Endothelial cell of umbilical vein (primary cell): ENCODE measurements around the gene PAX5. TPM values are rescaled to one million over a fixed set of nuclear protein-coding genes. Genes with fewer than 3 reads are reported as not detected.

Experiments
- BruUV-seq: library from RNA; stranded (reverse); fragments of 400-500 nt; replicated peaks from 2 replicates; lab custom pipeline; 2021; lab: Mats Ljungman, UMichigan
- CTCF ChIA-PET: fragments of 300-600, 350-600 bp; sonication (Branson Sonifier 250); formaldehyde crosslinking; loops from one replicate; lab custom pipeline; 2021; ENCODE audit warnings: antibody characterized with exemption, inconsistent platforms; lab: Charles Lee
- POLR2A ChIA-PET: fragments of 300-600, 350-600 bp; sonication (Branson Sonifier 250); formaldehyde crosslinking; loops from one replicate; lab custom pipeline; 2021; ENCODE audit warnings: antibody characterized with exemption, inconsistent platforms; lab: Charles Lee
- DNase-seq: peaks from one replicate; pipeline ENCODE4 v3.0.0-alpha.2; 2011; ENCODE audit warnings: low read depth, low spot score
- FAIRE-seq: peaks from 2 replicates; lab custom pipeline; 2011; peaks lifted over from hg19 to GRCh38; lab: Jason Lieb, UNC
- H2AFZ ChIP-seq: 2 replicates; pipeline ENCODE4 v1.6.0; 2012; ENCODE audit warnings: low read depth, low read length, control low read depth, inconsistent platforms
- H3K27ac ChIP-seq: 2 replicates; pipeline ENCODE4 v1.5.1; 2011; ENCODE audit warnings: low read depth, mild to moderate bottlenecking, control low read depth, low read length, moderate library complexity; ENCODE audit not compliant: insufficient read depth
- H3K27me3 ChIP-seq, 2 experiments: 2 replicates each; pipeline versions ENCODE4 v1.6.0 to v1.6.1; 2011; ENCODE audit warnings: low read length in 2 of 2, mixed read lengths in 1 of 2; ENCODE audit not compliant: control insufficient read depth in 2 of 2, insufficient read depth in 2 of 2
- H3K36me3 ChIP-seq, 2 experiments: 2 replicates in 1 of 2; 3 replicates in 1 of 2; pipeline ENCODE4 v1.5.1; 2011; ENCODE audit warnings: low read length in 2 of 2, mild to moderate bottlenecking in 1 of 2, moderate library complexity in 1 of 2; ENCODE audit not compliant: control insufficient read depth in 2 of 2, insufficient read depth in 2 of 2; ENCODE audit errors: extremely low read depth in 1 of 2
- H3K4me1 ChIP-seq: 3 replicates; pipeline ENCODE4 v1.5.1; 2011; ENCODE audit warnings: mild to moderate bottlenecking, low read length; ENCODE audit not compliant: control insufficient read depth, insufficient read depth; ENCODE audit errors: extremely low read depth
- H3K4me2 ChIP-seq: 2 replicates; pipeline ENCODE4 v1.6.1; 2011; ENCODE audit warnings: low read length, control low read depth, mixed read lengths; ENCODE audit not compliant: insufficient read depth
- H3K4me3 ChIP-seq, 3 experiments: fragments of 200-600 bp in 1 of 3; sonication (generic), shearing (Covaris generic) in 1 of 3; replicated peaks in 1 of 3; 2 replicates each; pipeline ENCODE4 v1.5.1; 2011 to 2016; ENCODE audit warnings: control low read depth in 3 of 3, low read length in 3 of 3, mild to moderate bottlenecking in 2 of 3, inconsistent platforms in 1 of 3, low read depth in 1 of 3, moderate library complexity in 1 of 3; ENCODE audit not compliant: insufficient read depth in 1 of 3
- H3K79me2 ChIP-seq: 2 replicates; pipeline ENCODE4 v1.6.0; 2012; ENCODE audit warnings: low read length, inconsistent platforms; ENCODE audit not compliant: control insufficient read depth, insufficient read depth
- H3K9ac ChIP-seq: replicated peaks from 2 replicates; pipeline ENCODE3; 2011; ENCODE audit warnings: low read length, control low read depth; ENCODE audit not compliant: insufficient read depth; ENCODE audit errors: extremely low read depth
- H3K9me1 ChIP-seq: replicated peaks from 3 replicates; pipeline ENCODE4 v1.6.0; 2011; ENCODE audit warnings: mild to moderate bottlenecking, low read length; ENCODE audit not compliant: control insufficient read depth, insufficient read depth; ENCODE audit errors: extremely low read depth
- H3K9me3 ChIP-seq: replicated peaks from 2 replicates; pipeline ENCODE4 v1.5.1; 2012; ENCODE audit warnings: low read length, inconsistent platforms; ENCODE audit not compliant: control insufficient read depth, insufficient read depth
- H4K20me1 ChIP-seq: replicated peaks from 2 replicates; pipeline ENCODE3; 2011; ENCODE audit warnings: mild to moderate bottlenecking, low read length; ENCODE audit not compliant: control insufficient read depth, insufficient read depth; ENCODE audit errors: extremely low read depth
- CTCF ChIP-seq, 2 donors: IDR thresholded peaks; 1 replicate in 1 of 2; 2 replicates in 1 of 2; pipeline ENCODE4 v1.5.1; 2011; ENCODE audit warnings: low read length in 2 of 2, mild to moderate bottlenecking in 2 of 2, moderate library complexity in 2 of 2, control low read depth in 1 of 2, inconsistent platforms in 1 of 2, low read depth in 1 of 2; ENCODE audit not compliant: insufficient read depth in 1 of 2; ENCODE audit errors: extremely low read depth in 1 of 2
- EZH2 ChIP-seq: IDR thresholded peaks from 2 replicates; pipeline ENCODE4 v1.6.1; 2012; ENCODE audit warnings: borderline replicate concordance, low read depth, mild to moderate bottlenecking, moderate library complexity, low read length, inconsistent platforms; ENCODE audit not compliant: severe bottlenecking
- FOS ChIP-seq: IDR thresholded peaks from 2 replicates; pipeline ENCODE4 v1.6.1; 2011; ENCODE audit warnings: mild to moderate bottlenecking, low read length, moderate library complexity, borderline replicate concordance; ENCODE audit not compliant: insufficient read depth
- GATA2 ChIP-seq: IDR thresholded peaks from 2 replicates; pipeline ENCODE4 v1.7.0; 2011; ENCODE audit warnings: low read depth, mild to moderate bottlenecking, moderate library complexity, mixed read lengths, low read length; ENCODE audit not compliant: insufficient read length, insufficient read depth
- JUN ChIP-seq: IDR thresholded peaks from 2 replicates; pipeline ENCODE4 v1.6.1; 2011; ENCODE audit warnings: borderline replicate concordance, low read depth; ENCODE audit not compliant: insufficient read length, insufficient read depth
- MYC ChIP-seq: IDR thresholded peaks from one replicate; pipeline ENCODE4 v1.6.1; 2011; ENCODE audit warnings: mild to moderate bottlenecking, low read depth, low read length
- POLR2A ChIP-seq: IDR thresholded peaks from 2 replicates; pipeline ENCODE4 v1.6.1; 2012; ENCODE audit warnings: low read depth, mild to moderate bottlenecking, control low read depth, low read length
- POLR2AphosphoS5 ChIP-seq: IDR thresholded peaks from 2 replicates; pipeline ENCODE4 v1.6.1; 2012; ENCODE audit warnings: low read depth, mild to moderate bottlenecking, control low read depth, low read length, moderate library complexity; ENCODE audit not compliant: insufficient read depth
- dilution Hi-C: fragments of 300-500 bp; cut with MboI; formaldehyde crosslinking; loops from one replicate; pipeline ENCODE4 v1.15.0; 2019; ENCODE audit warnings: low sequenced_read_pairs; ENCODE audit not compliant: extremely low pct_ligation_motif_present
- intact Hi-C: fragments of 100-400 bp; cut with micrococcal nuclease; formaldehyde crosslinking; loops from one replicate; pipeline ENCODE4 v1.10.0; 2022
- polyA plus RNA-seq, 4 experiments: library from polyadenylated mRNA; depleted of rRNA in 3 of 4; stranded (reverse) in 3 of 4; unstranded in 1 of 4; fragments of >200 nt; gene quantifications; 2 replicates each; pipeline versions ENCODE4 v1.2.1 to v1.2.3, GENCODE V29; 2011 to 2012; ENCODE audit warnings: missing spikeins in 1 of 4
- total RNA-seq: library from RNA; stranded (reverse); gene quantifications from 2 replicates; pipeline ENCODE4 v1.2.3, GENCODE V29; 2021

The PAX5 gene
- total and polyA plus RNA-seq, 2 donors (not counting 3 experiments of a cell fraction or from before 2014, with no cell fraction given): not detected

- FAIRE-seq: no peak
- intact Hi-C loops: no loop called here
These were observed 46.2 kb downstream of the PAX5 start for GRCh38 chr9:36987891-36988290.

More at GRCh38 chr9:36987891-36988290, 46.2 kb downstream of the PAX5 start:
- Histone ChIP-seq H3K27me3 (peaks cover 59 to 69% of the 10 kb centered on the region in 2 experiments), H3K9ac (no peak overlapping the region), H3K27ac (no peak overlapping the region), H3K9me3 (peaks cover 4% of the 10 kb centered on the region), H3K4me2 (no peak overlapping the region), H4K20me1 (no peaks in the 10 kb centered on the region), H3K4me1 (no peaks in the 10 kb centered on the region), H3K36me3 (no peaks in the 10 kb centered on the region), H3K9me1 (no peaks in the 10 kb centered on the region), H3K79me2 (no peaks in the 10 kb centered on the region), H3K4me3 (no peak overlapping the region), H2AFZ (no peak overlapping the region)
- TF ChIP-seq POLR2A (no peak), FOS (no peak), GATA2 (no peak), JUN (no peak), CTCF (IDR thresholded peaks at IDR 0.05; ENCODE audit: extremely low read depth in 1 of 2, insufficient read depth in 1 of 2, low read depth in 1 of 2, low read length in 2 of 2) (no peak), MYC (no peak), EZH2 (no peak), POLR2AphosphoS5 (no peak)
- no peak for DNase-seq
- ChIA-PET POLR2A (no interaction called here), CTCF (interaction anchor here (1.4 to 7.1 kb wide), 3 partner anchors 8 to 114 kb away, joined by 4 to 81 read pairs (median 7); no protein-coding TSS in a partner anchor)
- dilution Hi-C loops: no loop called here
- BruUV-seq: no TSS peak
